ENCODE data around the gene UBE2S.
"Not testable (repeated sequence)": the region's sequence is repeated elsewhere in the genome, so short reads cannot be mapped to it uniquely, and the experiment has no call there.

Gene UBE2S

GRCh38 chr19:55407550-55407799, at the start of gene UBE2S:
UBE2S (minus strand) TSS chr19:55407788; CDS start chr19:55407589, 199 bp downstream.
- in situ Hi-C loops (cut with MboI; ENCODE audit: low pct_unique_long_range_greater_than_20kb, low sequenced_read_pairs, unreplicated experiment); DNase-seq (ENCODE audit: low spot score): not testable (repeated sequence)

- in situ Hi-C loops (cut with MboI; ENCODE audit: low pct_unique_long_range_greater_than_20kb, low sequenced_read_pairs, unreplicated experiment) = no loop called here
- TF ChIP-seq CTCF (IDR thresholded peaks at IDR 0.05; ENCODE audit: extremely low read depth, insufficient read depth, missing control alignments) = no peak
- DNase-seq (ENCODE audit: low spot score) = no peak
Measured at GRCh38 chr19:55456347-55456746, 48.8 kb upstream of the UBE2S start.

GRCh38 chr19:55455576-55456235, 48.1 kb upstream of the UBE2S start:
- DNase-seq (ENCODE audit: low spot score) = no peak
- in situ Hi-C loops (cut with MboI; ENCODE audit: low pct_unique_long_range_greater_than_20kb, low sequenced_read_pairs, unreplicated experiment) = no loop called here
- no peak for TF ChIP-seq CTCF (IDR thresholded peaks at IDR 0.05; ENCODE audit: extremely low read depth, insufficient read depth, missing control alignments)

GRCh38 chr19:55454787-55455243, 47.2 kb upstream of the UBE2S start:
- TF ChIP-seq CTCF (IDR thresholded peaks at IDR 0.05; ENCODE audit: extremely low read depth, insufficient read depth, missing control alignments) = peak; percentile 79
- in situ Hi-C loops (cut with MboI; ENCODE audit: low pct_unique_long_range_greater_than_20kb, low sequenced_read_pairs, unreplicated experiment) = no loop called here
- peak; percentile 75 for DNase-seq (ENCODE audit: low spot score)

- DNase-seq (ENCODE audit: low spot score) = no peak
- in situ Hi-C loops (cut with MboI; ENCODE audit: low pct_unique_long_range_greater_than_20kb, low sequenced_read_pairs, unreplicated experiment) = no loop called here
- no peak for TF ChIP-seq CTCF (IDR thresholded peaks at IDR 0.05; ENCODE audit: extremely low read depth, insufficient read depth, missing control alignments)
Measured at GRCh38 chr19:55453511-55454260, 46.1 kb upstream of the UBE2S start.

GRCh38 chr19:55452749-55453346, 45.3 kb upstream of the UBE2S start:
- no peak for DNase-seq (ENCODE audit: low spot score)
- peak; percentile 12 for TF ChIP-seq CTCF (IDR thresholded peaks at IDR 0.05; ENCODE audit: extremely low read depth, insufficient read depth, missing control alignments)
- in situ Hi-C loops (cut with MboI; ENCODE audit: low pct_unique_long_range_greater_than_20kb, low sequenced_read_pairs, unreplicated experiment) = no loop called here

All from GM13977 (cell line).